C4-2B (cell line): ENCODE data around the gene FOLR1.

Experiments used
- H3K27ac ChIP-seq: fragments of 450-650 bp; 2 replicates; pipeline ENCODE4 v1.5.1; 2017
- CTCF ChIP-seq: fragments of 450-650 bp; conservative IDR thresholded peaks from 2 replicates; pipeline ENCODE4 v1.5.1; 2017; ENCODE audit warnings: mild to moderate bottlenecking
- ZFX ChIP-seq: fragments of 450-650 bp; IDR thresholded peaks from 2 replicates; pipeline ENCODE4 v1.6.1; 2017

Gene FOLR1

GRCh38 chr11:72222907-72223614 is 31.1 kb downstream of the FOLR1 start:
- H3K27ac ChIP-seq: peak overlapping the region; percentile 96
- TF ChIP-seq CTCF (no peak), ZFX (no peak)

- TF ChIP-seq CTCF: no peak
- 0 out of 2 replicates have a peak, but pooled peaks have one; percentile 6 for TF ChIP-seq ZFX
- peak overlapping the region; percentile 96 for H3K27ac ChIP-seq
Measured at GRCh38 chr11:72223615-72224563, 31.9 kb downstream of the FOLR1 start.

GRCh38 chr11:72224564-72225410 is 32.8 kb downstream of the FOLR1 start, which contains the start of gene INPPL1:
TSS of gene INPPL1 (plus strand) at chr11:72224767. CDS start at chr11:72224985, 218 bp downstream.
- no peak for TF ChIP-seq CTCF
- peak; percentile 93 for TF ChIP-seq ZFX
- H3K27ac ChIP-seq: peak within 1 kb of the TSS; percentile 96

GRCh38 chr11:72225411-72225951 is 33.5 kb downstream of the FOLR1 start:
- H3K27ac ChIP-seq: peak overlapping the region; percentile 96
- TF ChIP-seq CTCF (no peak), ZFX (no peak)

- no peak overlapping the region for H3K27ac ChIP-seq
- TF ChIP-seq ZFX (no peak), CTCF (no peak)
Measured at GRCh38 chr11:72226701-72227100, 34.8 kb downstream of the FOLR1 start.

- no peak overlapping the region for H3K27ac ChIP-seq
- TF ChIP-seq ZFX (no peak), CTCF (no peak)
Measured at GRCh38 chr11:72227316-72228228, 35.6 kb downstream of the FOLR1 start.
